HG03354 (cell line): ENCODE data around the gene TTC9C.
"Not testable (repeated sequence)": the region's sequence is repeated elsewhere in the genome, so short reads cannot be mapped to it uniquely, and the experiment has no call there.

ENCODE experiments used
- ATAC-seq: cut with Tn5 transposase; IDR thresholded peaks from one replicate; pipeline ENCODE4 v1.9.1; 2021; ENCODE audit warnings: mild to moderate bottlenecking; ENCODE audit not compliant: unreplicated experiment, poor library complexity, severe bottlenecking

Gene TTC9C

GRCh38 chr11:62708793-62709192, 19.5 kb upstream of the TTC9C start:
- no peak for ATAC-seq

GRCh38 chr11:62709247-62710000, 18.9 kb upstream of the TTC9C start:
- peak; percentile 69 for ATAC-seq

- ATAC-seq: no peak
These were observed 18.3 kb upstream of the TTC9C start for GRCh38 chr11:62710001-62710345.

GRCh38 chr11:62712276-62712812, 15.9 kb upstream of the TTC9C start:
- no peak for ATAC-seq

GRCh38 chr11:62712861-62713260, 15.4 kb upstream of the TTC9C start:
- ATAC-seq: no peak

GRCh38 chr11:62713343-62713742, 14.9 kb upstream of the TTC9C start:
- no peak for ATAC-seq

- no peak for ATAC-seq
These were observed 12.8 kb upstream of the TTC9C start for GRCh38 chr11:62715150-62716130.

- no peak for ATAC-seq
These were observed 12.1 kb upstream of the TTC9C start for GRCh38 chr11:62716206-62716605.

GRCh38 chr11:62716816-62717215, 11.5 kb upstream of the TTC9C start:
- no peak for ATAC-seq

- ATAC-seq: no peak
These were observed 8.8 kb upstream of the TTC9C start for GRCh38 chr11:62719302-62719978.

GRCh38 chr11:62721994-62722393, 6.3 kb upstream of the TTC9C start:
- ATAC-seq: no peak

- ATAC-seq: no peak
These were observed 4.1 kb upstream of the TTC9C start for GRCh38 chr11:62724171-62724570.

- ATAC-seq: no peak
These were observed 2.6 kb upstream of the TTC9C start for GRCh38 chr11:62725646-62726045.

- no peak for ATAC-seq
These were observed 2.0 kb upstream of the TTC9C start for GRCh38 chr11:62726156-62726914.

GRCh38 chr11:62726915-62727164, 1.4 kb upstream of the TTC9C start:
- no peak for ATAC-seq

GRCh38 chr11:62727165-62727871, 968 bp upstream of the TTC9C start, which contains the start of gene HNRNPUL2:
TSS of gene HNRNPUL2 (minus strand) at chr11:62727457. CDS start at chr11:62727156, 301 bp downstream.
- peak; percentile 71 for ATAC-seq

- ATAC-seq: peak; percentile 62
These were observed 465 bp upstream of the TTC9C start for GRCh38 chr11:62727872-62728170.

GRCh38 chr11:62730076-62730475, 1.8 kb downstream of the TTC9C start:
- not testable (repeated sequence) for ATAC-seq

- no peak for ATAC-seq
These were observed 4.5 kb downstream of the TTC9C start for GRCh38 chr11:62732830-62733229.
